NCI-H82 treated with DMSO at 0.1 percent for 48 hours (cell line): ENCODE results near the gene CNTNAP2.

Source experiments
- DNase-seq: peaks from one replicate; lab custom pipeline; 2025; ENCODE audit not compliant: unreplicated experiment; lab: John Stamatoyannopoulos, UW

CNTNAP2 gene

GRCh38 chr7:148212731-148213130 lies 2096.1 kb downstream of the CNTNAP2 start:
- DNase-seq: no peak

DNA sequence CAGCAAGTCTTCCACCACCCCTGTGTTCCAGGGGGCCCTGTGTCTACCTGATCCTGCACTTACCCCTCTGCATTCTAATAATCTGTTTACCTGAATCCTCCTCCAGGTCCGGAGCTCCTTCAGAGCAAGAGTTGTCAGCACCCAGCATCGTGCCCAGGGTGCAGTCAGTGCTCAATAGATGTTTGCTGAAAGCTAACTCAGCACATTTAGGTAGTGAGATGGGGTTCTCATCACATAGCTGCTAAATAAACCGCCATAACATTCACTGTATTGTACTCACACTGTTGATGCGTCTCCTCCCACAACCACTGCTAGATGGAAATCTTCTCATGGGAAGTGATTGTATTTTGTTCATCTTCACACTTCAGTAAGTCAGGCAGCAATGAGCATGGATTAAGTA lies 2097.5 kb downstream of the CNTNAP2 start:
- DNase-seq: no peak

GRCh38 chr7:148218603-148219002 lies 2102.0 kb downstream of the CNTNAP2 start:
- no peak for DNase-seq

DNA sequence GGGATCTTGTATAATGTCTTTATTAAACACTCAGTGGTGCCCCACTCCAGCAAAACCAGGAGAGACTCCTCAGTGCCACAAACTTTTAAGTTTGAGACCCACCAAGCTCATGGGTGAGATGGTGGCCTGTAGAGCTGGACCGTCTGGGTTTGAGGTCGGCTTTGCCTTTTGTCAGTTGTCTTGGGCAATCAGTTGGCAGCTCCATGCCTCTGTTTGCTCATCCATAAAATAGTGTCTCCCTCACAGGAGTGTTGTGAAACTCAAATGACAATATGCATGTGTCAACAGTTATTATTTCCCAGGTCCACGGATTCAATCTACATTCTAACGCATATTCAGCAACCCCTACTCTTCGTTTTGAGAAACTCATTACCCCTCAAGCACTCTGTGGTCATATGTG lies 2106.1 kb downstream of the CNTNAP2 start:
- no peak for DNase-seq

DNA sequence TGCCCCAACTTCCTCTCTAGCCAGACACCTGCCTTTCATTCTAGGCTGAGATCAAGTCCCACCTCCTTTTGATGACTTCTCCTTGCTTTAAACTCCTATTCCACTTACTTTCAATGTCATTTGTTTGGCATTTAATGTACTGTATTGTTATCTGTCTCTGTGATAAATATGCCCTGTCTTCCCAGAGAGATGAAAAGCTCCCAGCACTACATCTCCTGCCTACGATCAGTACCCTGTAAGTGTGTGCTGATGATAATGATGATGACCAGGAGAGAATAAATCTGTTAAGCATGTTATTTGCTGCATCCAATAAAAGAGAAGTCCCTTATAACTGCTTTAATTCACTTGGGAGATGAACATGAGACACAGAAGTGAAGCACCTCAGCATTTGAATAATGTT lies 2106.6 kb downstream of the CNTNAP2 start:
- DNase-seq: no peak

DNA sequence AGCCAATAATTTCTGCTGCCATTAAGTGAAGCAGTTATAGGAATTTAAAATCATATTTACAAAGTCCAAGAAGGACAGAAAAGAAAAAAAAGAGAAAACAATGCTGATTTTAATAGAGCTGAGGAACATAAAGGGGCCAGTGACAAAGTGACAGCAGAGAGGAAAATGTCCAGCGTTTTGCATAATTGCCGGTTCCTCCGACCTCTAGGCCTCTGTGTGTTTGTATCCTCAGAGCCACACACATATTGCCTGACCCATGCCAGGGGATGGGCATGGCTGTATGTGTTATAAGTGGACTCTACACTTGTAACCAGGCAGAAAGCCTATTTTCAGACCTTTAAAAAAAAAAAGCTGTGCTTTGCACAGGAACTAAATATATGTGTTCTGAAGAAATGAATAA lies 2107.1 kb downstream of the CNTNAP2 start:
- DNase-seq: no peak

- DNase-seq: no peak
These were observed 2113.7 kb downstream of the CNTNAP2 start for GRCh38 chr7:148230296-148230695.

DNA sequence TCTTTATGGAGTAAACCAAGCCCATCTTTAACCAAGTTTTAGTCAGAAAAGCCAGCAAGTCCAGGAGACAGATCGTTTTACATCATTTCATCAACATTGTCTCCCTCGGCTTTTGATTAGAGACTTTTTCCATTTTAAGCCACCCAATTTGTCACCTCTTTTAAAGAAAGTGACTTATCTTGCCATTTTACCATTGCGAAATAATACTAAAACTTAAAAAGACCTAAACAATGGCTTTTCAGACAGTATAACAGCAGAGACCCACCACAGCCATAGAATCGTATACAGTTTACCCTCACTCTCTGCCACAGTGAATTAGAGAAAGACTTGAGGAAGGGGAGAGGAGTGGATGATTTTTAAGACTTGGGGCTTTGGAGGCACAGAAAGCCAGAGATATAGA lies 2114.3 kb downstream of the CNTNAP2 start:
- no peak for DNase-seq

GRCh38 chr7:148232784-148233183 lies 2116.2 kb downstream of the CNTNAP2 start:
- no peak for DNase-seq

DNA sequence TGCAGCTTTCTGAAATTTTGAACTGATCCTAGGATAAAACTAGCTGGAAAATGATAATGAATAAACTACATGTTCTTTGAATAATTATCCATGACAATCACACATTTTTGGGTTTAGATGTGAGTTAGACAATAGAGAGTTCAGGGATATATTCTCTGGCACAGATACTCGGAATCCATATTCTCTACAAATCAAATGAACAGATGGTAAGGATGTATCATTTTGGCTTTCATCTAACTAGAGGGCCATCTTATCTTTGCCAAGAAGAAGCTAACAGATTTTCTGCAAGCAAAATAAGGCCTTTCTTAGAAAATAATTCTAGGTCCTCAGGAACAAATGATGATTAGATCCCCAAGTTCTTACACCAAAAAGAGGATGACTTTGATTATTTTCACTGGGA lies 2118.1 kb downstream of the CNTNAP2 start:
- no peak for DNase-seq

DNA sequence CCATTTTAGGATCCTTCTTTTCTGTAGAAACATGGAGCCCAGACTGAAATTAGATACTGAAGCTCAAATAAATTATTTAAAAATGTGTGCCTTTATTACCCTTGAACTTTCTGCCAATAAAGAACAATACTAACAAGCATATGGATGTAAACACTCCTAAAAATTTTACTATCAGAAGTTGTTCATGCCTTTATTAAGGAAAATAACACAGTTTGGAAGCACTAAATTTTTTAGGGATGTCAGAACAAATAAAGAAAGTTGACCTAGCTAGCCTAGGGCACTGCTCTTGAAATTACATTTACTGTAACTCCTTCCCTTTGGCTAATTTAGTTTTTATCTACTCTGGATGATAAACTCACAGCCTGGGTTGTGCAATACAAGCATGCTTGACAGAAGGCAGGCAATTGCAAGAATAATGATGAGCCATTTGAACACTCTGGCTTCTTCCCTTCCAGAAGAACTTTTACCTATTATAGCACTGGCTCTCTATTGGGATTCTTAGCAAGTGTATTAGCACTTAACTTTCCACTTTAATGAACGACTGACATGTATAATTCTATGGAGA lies 2122.2 kb downstream of the CNTNAP2 start:
- DNase-seq: no peak

DNA sequence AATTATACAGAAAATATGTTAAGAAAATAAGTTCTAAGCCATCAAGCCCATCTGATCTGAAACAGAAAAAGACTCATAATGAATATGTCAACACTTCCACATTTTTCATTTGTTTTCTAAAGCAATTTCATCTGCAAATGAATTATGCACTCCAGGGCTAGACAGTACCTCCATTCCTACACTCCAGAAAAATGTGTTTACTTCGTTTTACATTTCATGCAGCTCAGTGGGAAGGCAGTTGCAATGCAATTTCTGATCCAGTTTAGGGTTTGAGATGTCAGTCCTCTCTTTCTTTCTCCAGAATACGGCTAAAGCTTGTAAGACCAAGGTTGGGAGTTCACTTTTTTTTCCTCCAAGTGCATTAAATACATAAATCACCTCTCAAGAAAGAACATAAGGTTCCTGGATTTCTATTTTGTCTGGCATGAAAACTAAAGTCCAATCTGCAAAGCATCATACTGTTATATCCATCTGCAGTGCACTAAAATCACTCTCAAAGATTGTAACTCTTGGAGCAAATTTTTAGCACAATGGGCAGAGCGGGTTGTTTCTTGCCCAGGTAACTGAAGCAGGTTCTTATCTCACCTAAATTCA lies 2125.2 kb downstream of the CNTNAP2 start:
- DNase-seq: no peak

GRCh38 chr7:148242294-148242821 lies 2125.8 kb downstream of the CNTNAP2 start:
- DNase-seq: peak; percentile 57

DNA sequence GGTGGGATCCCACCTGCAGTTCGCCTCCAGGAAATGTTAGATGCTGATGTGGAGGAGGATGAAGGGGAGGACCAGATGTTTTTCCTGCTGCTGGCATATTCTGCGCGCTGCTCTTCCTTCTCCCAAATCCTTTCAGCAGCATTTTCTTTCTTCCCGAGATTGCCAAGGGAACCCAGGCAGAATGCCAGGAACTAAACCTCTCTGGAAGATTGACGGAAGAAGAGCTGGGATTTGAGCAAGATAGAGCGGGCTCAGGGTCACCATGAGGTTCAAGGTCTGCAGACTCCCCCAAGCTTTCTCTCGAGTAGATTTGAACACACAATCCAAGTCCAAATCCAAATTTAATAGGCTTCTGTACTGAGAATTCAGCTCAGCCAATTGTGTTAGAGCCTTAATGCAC lies 2128.8 kb downstream of the CNTNAP2 start:
- DNase-seq: no peak

DNA sequence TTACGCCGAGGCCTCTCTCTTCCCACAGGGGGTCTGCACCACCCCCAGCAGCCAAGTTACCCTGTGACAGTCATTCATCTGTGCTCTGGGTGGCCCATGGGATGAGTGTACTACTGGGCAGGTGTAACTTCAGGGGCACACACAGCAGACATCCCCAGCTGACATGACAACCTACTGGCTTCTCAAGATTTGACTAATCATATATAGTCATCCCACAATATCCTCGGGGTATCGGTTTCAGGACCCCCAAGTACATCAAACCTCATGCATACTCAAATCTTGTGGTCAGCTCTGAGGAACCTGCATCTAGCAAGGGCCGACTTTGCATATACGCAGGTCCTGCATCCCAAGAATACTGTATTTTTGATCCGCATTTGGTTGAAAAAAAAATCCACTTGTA lies 2137.0 kb downstream of the CNTNAP2 start:
- DNase-seq: no peak

GRCh38 chr7:148255333-148255732 lies 2138.7 kb downstream of the CNTNAP2 start:
- DNase-seq: no peak

- no peak for DNase-seq
These were observed 2139.8 kb downstream of the CNTNAP2 start for GRCh38 chr7:148256433-148256832.

- DNase-seq: no peak
These were observed 2144.0 kb downstream of the CNTNAP2 start for GRCh38 chr7:148260599-148260998.

- DNase-seq: no peak
These were observed 2144.9 kb downstream of the CNTNAP2 start for GRCh38 chr7:148261523-148261922.

DNA sequence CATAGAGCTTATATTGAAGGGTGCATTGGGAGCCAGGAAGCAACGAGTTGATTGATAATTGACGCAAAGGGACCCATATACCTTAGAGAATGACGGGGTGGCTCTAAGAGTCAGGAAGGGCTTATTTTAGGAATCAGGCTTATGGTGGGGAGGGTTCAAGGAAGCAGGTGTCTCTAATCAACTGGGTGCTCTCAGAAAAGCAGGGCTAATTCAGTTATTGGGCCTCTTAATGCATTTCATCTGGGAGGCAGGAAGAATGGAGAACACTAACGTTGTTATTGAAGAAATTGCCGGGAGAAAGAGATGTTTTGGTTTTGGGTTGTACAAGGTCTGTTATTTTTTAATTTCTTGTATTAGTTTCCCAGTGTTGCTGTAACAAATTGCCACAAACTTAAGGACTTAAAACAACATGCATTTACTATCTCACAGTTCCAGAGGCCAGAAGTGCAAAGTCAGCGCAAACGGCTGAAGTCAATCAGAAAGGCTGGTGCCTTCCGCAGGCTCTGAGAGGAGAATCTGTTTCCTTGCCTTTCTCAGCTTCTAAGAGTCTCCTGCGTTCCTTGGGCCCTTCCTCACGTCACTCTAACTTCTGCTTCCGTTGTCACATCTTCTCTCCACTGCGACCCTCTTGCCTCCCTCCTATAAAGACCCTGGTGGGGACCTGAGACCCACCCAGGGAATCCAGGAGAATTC lies 2145.5 kb downstream of the CNTNAP2 start:
- DNase-seq: no peak

GRCh38 chr7:148262721-148263229 lies 2146.2 kb downstream of the CNTNAP2 start:
- DNase-seq: peak; percentile 55

DNA sequence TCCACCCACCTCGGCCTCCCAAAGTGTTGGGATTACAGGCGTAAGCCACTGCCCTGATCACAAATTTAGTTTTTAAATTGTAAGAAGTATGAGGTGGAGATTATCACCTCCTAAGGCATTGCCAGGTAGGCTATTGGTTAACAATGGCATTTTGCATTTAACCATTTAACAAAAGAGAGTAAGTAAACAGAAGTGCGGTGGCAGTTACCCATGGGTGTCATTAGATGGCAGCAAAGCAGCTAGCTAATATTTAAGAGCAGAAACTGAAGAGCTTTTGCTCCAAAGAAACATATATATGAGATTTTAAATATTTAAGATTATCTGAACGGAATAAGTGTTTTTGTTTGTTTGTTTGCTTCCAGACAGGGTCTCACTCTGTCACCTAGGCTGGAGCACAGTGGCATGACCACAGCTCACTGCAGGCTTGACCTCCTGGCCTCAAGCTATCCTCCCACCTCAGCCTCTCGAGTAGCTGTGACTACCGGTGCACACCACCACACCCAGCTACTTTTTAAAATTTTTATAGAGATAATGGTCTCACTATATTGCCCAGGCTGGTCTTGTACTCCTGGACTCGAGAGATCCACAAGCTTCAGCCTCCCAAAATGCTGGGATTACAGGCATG lies 2148.4 kb downstream of the CNTNAP2 start:
- peak; percentile 48 for DNase-seq
